SK-N-SH (cell line): ENCODE results near the gene AKT3. TPM values are rescaled to one million over a fixed set of nuclear protein-coding genes. Genes with fewer than 3 reads are reported as not detected.

Source experiments
- CTCF ChIA-PET: fragments of 300-600, 350-600 bp; formaldehyde crosslinking; extraction: SDS; loops from one replicate; lab custom pipeline; 2021; lab: Yijun Ruan, JAX
- POLR2A ChIA-PET: fragments of 350-600 bp; sonication (Branson Sonifier 250); formaldehyde crosslinking; extraction: SDS; loops from one replicate; lab custom pipeline; 2020; ENCODE audit warnings: antibody characterized with exemption, inconsistent platforms; lab: Yijun Ruan, JAX
- DNase-seq: peaks from one replicate; pipeline ENCODE4 v3.0.0; 2012
- H2AFZ ChIP-seq: fragments of 200-600 bp; sonication (generic); 2 replicates; pipeline ENCODE4 v1.8.1; 2016; ENCODE audit warnings: antibody characterized with exemption, mild to moderate bottlenecking, low read depth
- H3F3A ChIP-seq: fragments of 200-600 bp; sonication (generic); replicated peaks from 2 replicates; pipeline ENCODE3; 2016; ENCODE audit warnings: antibody characterized with exemption, mild to moderate bottlenecking; ENCODE audit not compliant: insufficient read depth
- H3K27ac ChIP-seq, 2 experiments: fragments of 200-500 bp in 1 of 2; fragments of 200-600 bp in 1 of 2; sonication (Bioruptor generic) in 1 of 2; sonication (generic), shearing (Covaris generic) in 1 of 2; 2 replicates each; pipeline versions ENCODE4 v1.5.1 to v1.6.1; 2014 to 2016; ENCODE audit warnings: low read depth in 2 of 2, inconsistent platforms in 1 of 2, low read length in 1 of 2, mild to moderate bottlenecking in 1 of 2, mixed read lengths in 1 of 2
- H3K27me3 ChIP-seq: fragments of 200-600 bp; sonication (generic), shearing (Covaris generic); 2 replicates; pipeline ENCODE4 v1.6.1; 2016; ENCODE audit warnings: mixed run types; ENCODE audit not compliant: insufficient read depth
- H3K36me3 ChIP-seq, 2 experiments: fragments of 200-500 bp in 1 of 2; fragments of 200-600 bp in 1 of 2; sonication (Bioruptor generic) in 1 of 2; sonication (generic) in 1 of 2; replicated peaks in 1 of 2; 2 replicates each; pipeline versions ENCODE3 to v1.5.1; 2014 to 2016; ENCODE audit warnings: low read length in 1 of 2, mild to moderate bottlenecking in 1 of 2; ENCODE audit not compliant: insufficient read depth in 2 of 2, control insufficient read depth in 1 of 2
- H3K4me1 ChIP-seq, 2 experiments: fragments of 200-500 bp in 1 of 2; fragments of 200-600 bp in 1 of 2; sonication (Bioruptor generic) in 1 of 2; sonication (generic), shearing (Covaris generic) in 1 of 2; 2 replicates each; pipeline versions ENCODE4 v1.5.1 to v1.6.1; 2014 to 2016; ENCODE audit warnings: low read depth in 1 of 2, low read length in 1 of 2, mixed run types in 1 of 2; ENCODE audit not compliant: insufficient read depth in 2 of 2, control insufficient read depth in 1 of 2
- H3K4me2 ChIP-seq: fragments of 200-600 bp; sonication (generic), shearing (Covaris generic); 2 replicates; pipeline ENCODE4 v1.6.1; 2017; ENCODE audit warnings: mixed run types
- H3K4me3 ChIP-seq, 2 experiments: fragments of 200-500 bp in 1 of 2; fragments of 200-600 bp in 1 of 2; sonication (Bioruptor generic) in 1 of 2; sonication (generic), shearing (Covaris generic) in 1 of 2; 2 replicates each; pipeline versions ENCODE4 v1.5.1 to v1.8.1; 2014 to 2016; ENCODE audit warnings: low read depth in 2 of 2, inconsistent platforms in 1 of 2, low read length in 1 of 2, mild to moderate bottlenecking in 1 of 2, mixed read lengths in 1 of 2, moderate library complexity in 1 of 2
- H3K79me2 ChIP-seq: fragments of 200-600 bp; sonication (generic); 2 replicates; pipeline ENCODE4 v1.8.1; 2017; ENCODE audit warnings: mild to moderate bottlenecking; ENCODE audit not compliant: insufficient read depth
- H3K9ac ChIP-seq: fragments of 200-600 bp; sonication (generic); 2 replicates; pipeline ENCODE4 v1.6.1; 2017; ENCODE audit warnings: mixed run types
- H3K9me2 ChIP-seq: fragments of 200-600 bp; sonication (generic); 2 replicates; pipeline ENCODE4 v1.6.1; 2017; ENCODE audit warnings: mixed run types
- H3K9me3 ChIP-seq: fragments of 200-600 bp; sonication (generic); 2 replicates; pipeline ENCODE4 v1.6.1; 2017; ENCODE audit warnings: mixed run types, mild to moderate bottlenecking, moderate library complexity
- H4K20me1 ChIP-seq: fragments of 200-600 bp; sonication (generic); 2 replicates; pipeline ENCODE4 v1.6.1; 2017; ENCODE audit warnings: mild to moderate bottlenecking, mixed run types; ENCODE audit not compliant: insufficient read depth
- EZH2phosphoT487 ChIP-seq: fragments of 200-600 bp; sonication (generic); IDR thresholded peaks from 2 replicates; pipeline ENCODE4 v1.6.1; 2017; ENCODE audit warnings: low read depth, mixed run types, mild to moderate bottlenecking, antibody characterized with exemption, moderate library complexity, borderline replicate concordance
- FOSL2 ChIP-seq: IDR thresholded peaks from 2 replicates; pipeline ENCODE4 v1.4.0; 2012; ENCODE audit warnings: low read depth, mild to moderate bottlenecking, moderate library complexity, borderline replicate concordance
- FOXJ3 ChIP-seq: sonication (generic); formaldehyde crosslinking; IDR thresholded peaks from 2 replicates; pipeline ENCODE4 v1.5.1; 2020; ENCODE audit warnings: mild to moderate bottlenecking, missing genetic modification reagents
- GATA2 ChIP-seq: sonication (generic); formaldehyde crosslinking; IDR thresholded peaks from 2 replicates; pipeline ENCODE4 v1.5.0; 2020; ENCODE audit warnings: mild to moderate bottlenecking, missing genetic modification reagents
- JUND ChIP-seq: IDR thresholded peaks from 2 replicates; pipeline ENCODE4 v1.4.0; 2012
- NRF1 ChIP-seq: IDR thresholded peaks from 2 replicates; pipeline ENCODE4 v1.6.1; 2012; ENCODE audit warnings: low read depth, mild to moderate bottlenecking, low read length
- POLR2AphosphoS5 ChIP-seq: IDR thresholded peaks from 2 replicates; pipeline ENCODE4 v1.6.1; 2012; ENCODE audit warnings: low read depth, low read length
- RAD21 ChIP-seq: IDR thresholded peaks from 2 replicates; pipeline ENCODE4 v1.6.1; 2012; ENCODE audit warnings: mild to moderate bottlenecking, low read length
- RFX5 ChIP-seq: IDR thresholded peaks from 2 replicates; pipeline ENCODE4 v1.6.1; 2012; ENCODE audit warnings: mild to moderate bottlenecking, improper control_type of control experiment, low read length
- RXRA ChIP-seq: IDR thresholded peaks from 2 replicates; pipeline ENCODE4 v1.4.0; 2012; ENCODE audit warnings: low read depth, mild to moderate bottlenecking, borderline replicate concordance
- TAF1 ChIP-seq: IDR thresholded peaks from 2 replicates; pipeline ENCODE4 v1.6.1; 2012; ENCODE audit warnings: low read depth, mild to moderate bottlenecking, low read length, moderate library complexity, borderline replicate concordance
- TCF12 ChIP-seq: IDR thresholded peaks from 2 replicates; pipeline ENCODE4 v1.4.0; 2012
- YY1 ChIP-seq: IDR thresholded peaks from 2 replicates; pipeline ENCODE4 v1.4.0; 2012; ENCODE audit warnings: low read depth, mild to moderate bottlenecking
- WGBS: methylation state at CpG from one replicate; pipeline ENCODE4 v1.1.6; 2017; ENCODE audit warnings: low lambda C conversion rate; 5-methylcytosine and 5-hydroxymethylcytosine counted together
- polyA plus RNA-seq, 3 experiments: library from polyadenylated mRNA; depleted of rRNA; stranded (reverse); fragments of >200 nt; gene quantifications; 2 replicates each; pipeline ENCODE4 v1.2.3, GENCODE V29; 2012
- TF ChIP-seq, protein P1 (sequence below): fragments of 150-350 bp; IDR thresholded peaks from 2 replicates; pipeline ENCODE4 v1.6.1; 2017; ENCODE audit warnings: antibody characterized with exemption, low read length, low read depth, borderline replicate concordance
- TF ChIP-seq, protein P2 (sequence below): IDR thresholded peaks from 2 replicates; pipeline ENCODE4 v1.4.0; 2012; ENCODE audit warnings: low read depth, borderline replicate concordance
- TF ChIP-seq, protein P3 (sequence below): IDR thresholded peaks from 2 replicates; pipeline ENCODE4 v1.6.1; 2012; ENCODE audit warnings: mild to moderate bottlenecking, low read depth, low read length, moderate library complexity
- TF ChIP-seq, protein P4 (sequence below): IDR thresholded peaks from 2 replicates; pipeline ENCODE4 v1.4.0; 2012; ENCODE audit warnings: low read depth

Gene AKT3
- polyA plus RNA-seq, 1 of the 3 experiments (the other 2 are of a cell fraction): 12.7 TPM

DNA sequence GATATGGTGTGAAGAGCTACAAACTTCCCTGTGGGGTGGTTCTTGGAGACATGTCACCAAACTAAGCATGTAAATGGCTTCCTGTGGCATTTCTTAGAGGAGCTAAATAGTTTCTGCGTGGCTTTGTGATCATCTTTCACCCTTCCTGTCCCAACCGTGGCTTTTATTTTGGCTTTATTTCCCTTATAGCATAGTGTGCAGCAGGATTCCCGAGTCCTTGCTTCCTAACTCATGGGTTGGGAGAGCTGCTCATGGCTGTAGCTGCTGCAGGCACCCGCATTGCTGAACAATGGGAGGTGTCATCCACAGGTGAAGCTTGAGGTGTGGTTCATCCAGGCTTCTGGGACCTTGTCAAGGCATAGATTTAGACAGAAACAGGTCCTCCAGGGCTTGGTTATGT lies 402.2 kb downstream of the AKT3 start:
- TF ChIP-seq TAF1: no peak
- TF ChIP-seq YY1: no peak
- TF ChIP-seq NRF1: no peak
- no peak for TF ChIP-seq RXRA

DNA sequence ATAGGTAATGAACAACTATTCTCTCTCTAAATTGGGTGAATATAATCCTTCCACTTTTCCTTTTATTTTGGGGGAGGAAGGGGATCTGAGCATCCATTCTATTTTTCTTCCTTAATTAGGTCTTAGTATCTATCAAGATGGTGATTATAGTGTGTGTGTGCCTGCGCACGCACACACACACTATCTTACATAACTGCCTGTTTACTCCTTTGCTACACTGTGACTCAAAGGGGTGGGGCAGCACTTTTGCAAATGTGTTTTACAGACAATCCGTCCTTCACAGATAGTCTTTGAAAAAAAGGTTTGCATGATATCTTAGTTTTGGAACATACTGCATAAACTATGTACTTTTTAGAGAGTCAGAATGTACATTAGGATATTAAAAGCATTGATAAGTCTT lies 402.7 kb downstream of the AKT3 start:
- no peaks in the 10 kb centered on the region for H4K20me1 ChIP-seq
- no peak overlapping the region for H2AFZ ChIP-seq
- H3K27ac ChIP-seq: no peak overlapping the region
- no peak overlapping the region for H3K9ac ChIP-seq
- no peaks in the 10 kb centered on the region for H3K79me2 ChIP-seq
- no peak overlapping the region for H3K4me3 ChIP-seq
- TF ChIP-seq, protein P1, sequence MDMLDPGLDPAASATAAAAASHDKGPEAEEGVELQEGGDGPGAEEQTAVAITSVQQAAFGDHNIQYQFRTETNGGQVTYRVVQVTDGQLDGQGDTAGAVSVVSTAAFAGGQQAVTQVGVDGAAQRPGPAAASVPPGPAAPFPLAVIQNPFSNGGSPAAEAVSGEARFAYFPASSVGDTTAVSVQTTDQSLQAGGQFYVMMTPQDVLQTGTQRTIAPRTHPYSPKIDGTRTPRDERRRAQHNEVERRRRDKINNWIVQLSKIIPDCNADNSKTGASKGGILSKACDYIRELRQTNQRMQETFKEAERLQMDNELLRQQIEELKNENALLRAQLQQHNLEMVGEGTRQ: no peak
- TF ChIP-seq POLR2AphosphoS5 (no peak), FOXJ3 (CRISPR knock-in tag) (no peak), GATA2 (CRISPR knock-in tag) (no peak)
- TF ChIP-seq, protein P2, sequence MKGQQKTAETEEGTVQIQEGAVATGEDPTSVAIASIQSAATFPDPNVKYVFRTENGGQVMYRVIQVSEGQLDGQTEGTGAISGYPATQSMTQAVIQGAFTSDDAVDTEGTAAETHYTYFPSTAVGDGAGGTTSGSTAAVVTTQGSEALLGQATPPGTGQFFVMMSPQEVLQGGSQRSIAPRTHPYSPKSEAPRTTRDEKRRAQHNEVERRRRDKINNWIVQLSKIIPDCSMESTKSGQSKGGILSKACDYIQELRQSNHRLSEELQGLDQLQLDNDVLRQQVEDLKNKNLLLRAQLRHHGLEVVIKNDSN: no peak
- H3K9me2 ChIP-seq: no peaks in the 10 kb centered on the region
- no peak for DNase-seq
- ChIA-PET CTCF (interaction anchor here (0.8 kb wide), 1 partner anchor 852 kb away, joined by 3 read pairs; no protein-coding TSS in a partner anchor), POLR2A (interaction anchor here (0.6 kb wide), 1 partner anchor 13 kb away, joined by 3 read pairs; no protein-coding TSS in a partner anchor)
- peaks cover 0 to 5% of the 10 kb centered on the region in 2 experiments for H3K36me3 ChIP-seq
- no peaks in the 10 kb centered on the region for H3K27me3 ChIP-seq
- H3F3A ChIP-seq: no peaks in the 10 kb centered on the region
- 96% methylated on average over 3 of the region's 3 CpGs for WGBS
- H3K4me2 ChIP-seq: no peak overlapping the region
- H3K9me3 ChIP-seq: no peaks in the 10 kb centered on the region
- H3K4me1 ChIP-seq: peaks cover 0 to under 1% of the 10 kb centered on the region in 2 experiments; a peak in 1 of 4 replicates

More for the DNA sequence above, 402.2 kb downstream of the AKT3 start:
- no peak overlapping the region for H3K27ac ChIP-seq
- no peaks in the 10 kb centered on the region for H3K9me2 ChIP-seq
- H3K27me3 ChIP-seq: no peaks in the 10 kb centered on the region
- no peak overlapping the region for H3K4me2 ChIP-seq
- no peaks in the 10 kb centered on the region for H3F3A ChIP-seq
- ChIA-PET POLR2A (no interaction called here), CTCF (interaction anchor here (0.6 to 0.8 kb wide), 2 partner anchors 153 to 852 kb away, joined by 3 read pairs; no protein-coding TSS in a partner anchor)
- no peak overlapping the region for H3K9ac ChIP-seq
- H3K4me1 ChIP-seq: no peaks in the 10 kb centered on the region
- 96% methylated on average over 4 of the region's 4 CpGs for WGBS
- peaks cover 0 to 5% of the 10 kb centered on the region in 2 experiments for H3K36me3 ChIP-seq
- no peaks in the 10 kb centered on the region for H3K79me2 ChIP-seq
- H3K4me3 ChIP-seq: no peak overlapping the region
- no peaks in the 10 kb centered on the region for H3K9me3 ChIP-seq
- DNase-seq: no peak
- H2AFZ ChIP-seq: no peak overlapping the region
- H4K20me1 ChIP-seq: no peaks in the 10 kb centered on the region

DNA sequence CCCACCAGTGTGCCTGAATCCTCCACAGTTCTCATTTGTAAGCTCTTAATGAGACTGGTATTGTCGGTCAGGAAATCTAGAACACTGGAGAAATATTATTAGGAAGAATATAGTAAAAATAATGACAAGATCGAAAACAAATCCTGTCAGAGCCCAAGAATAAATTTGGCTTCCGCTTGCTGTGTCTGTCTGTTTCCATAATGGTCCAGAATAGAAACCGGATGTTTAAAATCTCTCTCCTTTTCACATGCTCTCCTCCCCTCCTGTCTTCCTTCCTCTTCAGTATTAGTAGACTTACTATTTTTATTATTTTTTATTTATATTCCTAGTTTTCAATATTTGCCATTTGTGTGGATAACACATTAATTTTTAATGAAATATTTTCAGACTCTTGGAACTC lies 406.5 kb downstream of the AKT3 start:
- Histone ChIP-seq H3K4me2 (no peak overlapping the region), H3K36me3 (peaks cover 0 to 5% of the 10 kb centered on the region in 2 experiments), H3K9ac (no peak overlapping the region), H3F3A (no peaks in the 10 kb centered on the region), H3K27ac (no peak overlapping the region), H3K79me2 (no peaks in the 10 kb centered on the region), H3K9me2 (no peaks in the 10 kb centered on the region), H3K4me3 (no peak overlapping the region), H3K27me3 (no peaks in the 10 kb centered on the region), H4K20me1 (no peaks in the 10 kb centered on the region), H2AFZ (no peak overlapping the region), H3K4me1 (peaks cover 0 to 7% of the 10 kb centered on the region in 2 experiments; a peak in 2 of 4 replicates), H3K9me3 (no peaks in the 10 kb centered on the region)
- WGBS: 92% methylated on average over 4 of the region's 4 CpGs
- ChIA-PET CTCF (interaction anchor here (0.8 to 1.2 kb wide), 2 partner anchors 19 to 829 kb away, joined by 3 to 4 read pairs; no protein-coding TSS in a partner anchor), POLR2A (no interaction called here)
- DNase-seq: no peak
- TF ChIP-seq JUND (no peak), FOXJ3 (CRISPR knock-in tag) (no peak), POLR2AphosphoS5 (no peak), GATA2 (CRISPR knock-in tag) (no peak), TCF12 (no peak), RAD21 (no peak), EZH2phosphoT487 (no peak), RFX5 (no peak), FOSL2 (no peak)
- TF ChIP-seq, protein P3, sequence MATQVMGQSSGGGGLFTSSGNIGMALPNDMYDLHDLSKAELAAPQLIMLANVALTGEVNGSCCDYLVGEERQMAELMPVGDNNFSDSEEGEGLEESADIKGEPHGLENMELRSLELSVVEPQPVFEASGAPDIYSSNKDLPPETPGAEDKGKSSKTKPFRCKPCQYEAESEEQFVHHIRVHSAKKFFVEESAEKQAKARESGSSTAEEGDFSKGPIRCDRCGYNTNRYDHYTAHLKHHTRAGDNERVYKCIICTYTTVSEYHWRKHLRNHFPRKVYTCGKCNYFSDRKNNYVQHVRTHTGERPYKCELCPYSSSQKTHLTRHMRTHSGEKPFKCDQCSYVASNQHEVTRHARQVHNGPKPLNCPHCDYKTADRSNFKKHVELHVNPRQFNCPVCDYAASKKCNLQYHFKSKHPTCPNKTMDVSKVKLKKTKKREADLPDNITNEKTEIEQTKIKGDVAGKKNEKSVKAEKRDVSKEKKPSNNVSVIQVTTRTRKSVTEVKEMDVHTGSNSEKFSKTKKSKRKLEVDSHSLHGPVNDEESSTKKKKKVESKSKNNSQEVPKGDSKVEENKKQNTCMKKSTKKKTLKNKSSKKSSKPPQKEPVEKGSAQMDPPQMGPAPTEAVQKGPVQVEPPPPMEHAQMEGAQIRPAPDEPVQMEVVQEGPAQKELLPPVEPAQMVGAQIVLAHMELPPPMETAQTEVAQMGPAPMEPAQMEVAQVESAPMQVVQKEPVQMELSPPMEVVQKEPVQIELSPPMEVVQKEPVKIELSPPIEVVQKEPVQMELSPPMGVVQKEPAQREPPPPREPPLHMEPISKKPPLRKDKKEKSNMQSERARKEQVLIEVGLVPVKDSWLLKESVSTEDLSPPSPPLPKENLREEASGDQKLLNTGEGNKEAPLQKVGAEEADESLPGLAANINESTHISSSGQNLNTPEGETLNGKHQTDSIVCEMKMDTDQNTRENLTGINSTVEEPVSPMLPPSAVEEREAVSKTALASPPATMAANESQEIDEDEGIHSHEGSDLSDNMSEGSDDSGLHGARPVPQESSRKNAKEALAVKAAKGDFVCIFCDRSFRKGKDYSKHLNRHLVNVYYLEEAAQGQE: no peak
- TF ChIP-seq, protein P4, sequence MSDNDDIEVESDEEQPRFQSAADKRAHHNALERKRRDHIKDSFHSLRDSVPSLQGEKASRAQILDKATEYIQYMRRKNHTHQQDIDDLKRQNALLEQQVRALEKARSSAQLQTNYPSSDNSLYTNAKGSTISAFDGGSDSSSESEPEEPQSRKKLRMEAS: no peak
